GM12878 (cell line): Measurements from ENCODE around the gene APOE. TPM values are rescaled to one million over a fixed set of nuclear protein-coding genes. Genes with fewer than 3 reads are reported as not detected.
"Not testable (repeated sequence)": the region's sequence is repeated elsewhere in the genome, so short reads cannot be mapped to it uniquely, and the experiment has no call there.

Experiments
- ATAC-seq: fragments of 200-7000 bp; cut with Tn5 transposase; 3 replicates; pipeline ENCODE4 v1.9.1; 2020; ENCODE audit warnings: mild to moderate bottlenecking, moderate library complexity
- BruUV-seq: library from RNA; stranded (reverse); fragments of 400-500 nt; replicated peaks from 2 replicates; lab custom pipeline; 2021; lab: Mats Ljungman, UMichigan
- CTCF ChIA-PET: fragments of 300-600 bp; sonication (Branson Sonifier 250); formaldehyde crosslinking; extraction: SDS; loops from one replicate; lab custom pipeline; 2021; ENCODE audit warnings: inconsistent platforms; lab: Yijun Ruan, JAX
- POLR2A ChIA-PET: fragments of 350-600 bp; formaldehyde crosslinking; extraction: SDS; loops from one replicate; lab custom pipeline; 2021; ENCODE audit warnings: inconsistent platforms; lab: Charles Lee
- RAD21 ChIA-PET: fragments of 300-600 bp; sonication (Branson Sonifier 250); formaldehyde crosslinking; loops from one replicate; lab custom pipeline; 2023; ENCODE audit warnings: antibody characterized with exemption; ENCODE audit not compliant: unreplicated experiment; lab: Charles Lee
- SMC1A ChIA-PET: fragments of 300-600 bp; sonication (Branson Sonifier 250); formaldehyde crosslinking; loops from one replicate; lab custom pipeline; 2023; ENCODE audit not compliant: unreplicated experiment, uncharacterized antibody; lab: Charles Lee
- DNase-seq: peaks from one replicate; pipeline ENCODE4 v3.0.0-alpha.2; 2011; ENCODE audit warnings: low read depth, low spot score
- FAIRE-seq: peaks from 3 replicates; lab custom pipeline; 2011; peaks lifted over from hg19 to GRCh38; lab: Jason Lieb, UNC
- H2AFZ ChIP-seq: 2 replicates; pipeline ENCODE4 v1.6.0; 2011; ENCODE audit warnings: low read depth, low read length, control low read depth; ENCODE audit not compliant: control insufficient read depth
- H3K27ac ChIP-seq: 2 replicates; pipeline ENCODE4 v1.5.1; 2011; ENCODE audit warnings: control low read depth; ENCODE audit not compliant: control insufficient read depth, insufficient read depth
- H3K27me3 ChIP-seq, 2 experiments: replicated peaks in 1 of 2; 2 replicates each; pipeline versions ENCODE4 v1.6.0 to v1.6.1; 2011; ENCODE audit warnings: low read length in 1 of 2; ENCODE audit not compliant: control insufficient read depth in 2 of 2, insufficient read depth in 2 of 2
- H3K36me3 ChIP-seq, 2 experiments: 2 replicates each; pipeline ENCODE4 v1.5.1; 2011; ENCODE audit warnings: low read length in 1 of 2; ENCODE audit not compliant: control insufficient read depth in 2 of 2, insufficient read depth in 2 of 2
- H3K4me1 ChIP-seq: 2 replicates; pipeline ENCODE4 v1.6.1; 2011; ENCODE audit warnings: mild to moderate bottlenecking, low read length, moderate library complexity, mixed read lengths; ENCODE audit not compliant: control insufficient read depth, insufficient read depth
- H3K4me2 ChIP-seq: 2 replicates; pipeline ENCODE4 v1.6.0; 2011; ENCODE audit warnings: control low read depth; ENCODE audit not compliant: control insufficient read depth, insufficient read depth
- H3K4me3 ChIP-seq: fragments of 200-600 bp; sonication (generic); 2 replicates; pipeline ENCODE4 v1.5.1; 2016
- H3K79me2 ChIP-seq: 2 replicates; pipeline ENCODE4 v1.6.0; 2011; ENCODE audit warnings: low read length; ENCODE audit not compliant: control insufficient read depth, insufficient read depth
- H3K9ac ChIP-seq: 2 replicates; pipeline ENCODE4 v1.8.0; 2011; ENCODE audit warnings: low read length, control low read depth, mixed read lengths; ENCODE audit not compliant: control insufficient read depth, insufficient read depth
- H3K9me3 ChIP-seq: replicated peaks from 3 replicates; pipeline ENCODE4 v1.5.1; 2011; ENCODE audit warnings: mild to moderate bottlenecking, low read length; ENCODE audit not compliant: control insufficient read depth, insufficient read depth
- H4K20me1 ChIP-seq: 2 replicates; pipeline ENCODE4 v1.6.0; 2011; ENCODE audit not compliant: control insufficient read depth, insufficient read depth
- ATF7 ChIP-seq: fragments of 450-650 bp; IDR thresholded peaks from 2 replicates; pipeline ENCODE4 v1.6.1; 2016; ENCODE audit warnings: low read depth, mild to moderate bottlenecking
- BHLHE40 ChIP-seq, 2 experiments: fragments of 450-650 bp in 1 of 2; IDR thresholded peaks; 2 replicates each; pipeline ENCODE4 v1.6.1; 2011 to 2017; ENCODE audit warnings: low read depth in 2 of 2, borderline replicate concordance in 1 of 2, improper control_type of control experiment in 1 of 2, low read length in 1 of 2, mild to moderate bottlenecking in 1 of 2
- CEBPB ChIP-seq, 2 experiments: fragments of 150-350 bp in 1 of 2; IDR thresholded peaks; 2 replicates each; pipeline ENCODE4 v1.6.1; 2012 to 2014; ENCODE audit warnings: low read depth in 2 of 2, low read length in 2 of 2, borderline replicate concordance in 1 of 2, inconsistent platforms in 1 of 2
- CREB1 ChIP-seq: IDR thresholded peaks from 2 replicates; pipeline ENCODE4 v1.6.1; 2012; ENCODE audit warnings: low read depth, mild to moderate bottlenecking, inconsistent platforms
- CREM ChIP-seq: IDR thresholded peaks from 2 replicates; pipeline ENCODE4 v1.6.1; 2014; ENCODE audit warnings: antibody characterized with exemption, low read depth
- EED ChIP-seq: sonication (generic); IDR thresholded peaks from 2 replicates; pipeline ENCODE4 v1.6.1; 2016; ENCODE audit warnings: antibody characterized with exemption, low read depth
- IRF3 ChIP-seq: fragments of 450-650 bp; IDR thresholded peaks from 2 replicates; pipeline ENCODE4 v1.6.1; 2014; ENCODE audit warnings: mild to moderate bottlenecking
- KLF5 ChIP-seq: fragments of 450-650 bp; IDR thresholded peaks from 2 replicates; pipeline ENCODE4 v1.6.1; 2014; ENCODE audit warnings: mild to moderate bottlenecking; ENCODE audit not compliant: partially characterized antibody
- MTA2 ChIP-seq: fragments of 450-650 bp; IDR thresholded peaks from 2 replicates; pipeline ENCODE4 v1.6.1; 2016; ENCODE audit warnings: low read depth, mild to moderate bottlenecking, moderate library complexity
- NBN ChIP-seq: fragments of 450-650 bp; IDR thresholded peaks from 2 replicates; pipeline ENCODE4 v1.6.1; 2016
- NFYB ChIP-seq: IDR thresholded peaks from 2 replicates; pipeline ENCODE4 v1.6.1; 2011; ENCODE audit warnings: low read depth, mild to moderate bottlenecking, low read length, improper control_type of control experiment, moderate library complexity; ENCODE audit not compliant: insufficient read depth
- NR2F1 ChIP-seq: fragments of 450-650 bp; conservative IDR thresholded peaks from 2 replicates; pipeline ENCODE4 v1.6.1; 2017; ENCODE audit warnings: mild to moderate bottlenecking
- NRF1 ChIP-seq: conservative IDR thresholded peaks from 2 replicates; pipeline ENCODE4 v1.6.1; 2011; ENCODE audit warnings: mild to moderate bottlenecking, low read depth, low read length, improper control_type of control experiment
- RFX5 ChIP-seq: IDR thresholded peaks from 2 replicates; pipeline ENCODE4 v1.6.1; 2011; ENCODE audit warnings: low read depth, low read length, improper control_type of control experiment
- SP1 ChIP-seq: IDR thresholded peaks from one replicate; pipeline ENCODE4 v1.6.1; 2011; ENCODE audit warnings: low read depth, low read length
- WGBS: methylation state at CpG from one replicate; pipeline ENCODE4 v1.1.6; 2016; ENCODE audit warnings: low lambda C conversion rate; ENCODE audit not compliant: insufficient replicate concordance, insufficient coverage; ENCODE audit errors: missing lambda C conversion rate; 5-methylcytosine and 5-hydroxymethylcytosine counted together
- in situ Hi-C: fragments of 300-500 bp; cut with MboI; formaldehyde crosslinking; loops from 9 replicates; pipeline ENCODE4 v1.14.3; 2018; ENCODE audit warnings: mixed read lengths
- intact Hi-C: fragments of 100-400 bp; cut with micrococcal nuclease; formaldehyde crosslinking; loops from one replicate; pipeline ENCODE4 v1.14.2; 2022; ENCODE audit not compliant: unreplicated experiment
- polyA plus RNA-seq, 11 experiments: library from polyadenylated mRNA; depleted of rRNA in 4 of 11; unstranded in 6 of 11; stranded (reverse) in 5 of 11; fragments of >200 nt; fragmentation: Nextera tagmentation in 4 of 11; fragmentation: Illumina TruSeq in 1 of 11; extraction: Ambion mirVana in 4 of 11; extraction: Trizol in 1 of 11; gene quantifications; 1 replicate in 1 of 11; 2 replicates in 10 of 11; pipeline versions ENCODE4 v1.2.1 to v1.2.3, GENCODE V29; 2011 to 2016; ENCODE audit warnings: inconsistent platforms in 2 of 11, missing spikeins in 2 of 11, low read depth in 1 of 11
- total RNA-seq, 4 experiments: library from RNA; depleted of rRNA in 3 of 4; stranded (reverse); fragments of >200 nt in 3 of 4; fragmentation: Illumina TruSeq in 1 of 4; extraction: Trizol in 1 of 4; gene quantifications; 2 replicates each; pipeline versions ENCODE4 v1.2.1 to v1.2.3, GENCODE V29; 2013 to 2021

APOE gene
- total and polyA plus RNA-seq, 10 of the 15 experiments (the other 5 are each of a cell fraction or from before 2014, with no cell fraction given) = 0.22 to 3.7 (median 0.44) TPM; not detected in 4

- intact Hi-C loops, H3K9me3 ChIP-seq, SMC1A ChIA-PET, in situ Hi-C loops, H3K27me3 ChIP-seq, H3K79me2 ChIP-seq, H4K20me1 ChIP-seq, H3K36me3 ChIP-seq, H3K4me1 ChIP-seq, BruUV-seq: not testable (repeated sequence)
- ChIA-PET CTCF (interaction anchor here (1.0 to 1.4 kb wide), 2 partner anchors 9 to 11 kb away, joined by 3 read pairs; partner anchors contain the start of gene APOE), RAD21 (interaction anchor here (0.7 kb wide), 1 partner anchor 273 kb away, joined by 4 read pairs; no protein-coding TSS in a partner anchor), POLR2A (interaction anchor here (0.6 kb wide), 1 partner anchor 169 kb away, joined by 3 read pairs; no protein-coding TSS in a partner anchor)
- 0 out of 2 replicates have a peak within 1 kb of the TSS, but pooled peaks have one; percentile 38 for H3K27ac ChIP-seq
- peak within 1 kb of the TSS; percentile 76 for H3K4me2 ChIP-seq
- TF ChIP-seq IRF3 (0 out of 2 replicates have a peak, but pooled peaks have one; percentile 47), CEBPB (IDR thresholded peaks at IDR 0.05; ENCODE audit: borderline replicate concordance in 1 of 2, low read depth in 2 of 2, low read length in 2 of 2) (peak in 1 of 2 experiments; percentile 83; a peak in 1 of 4 replicates), SP1 (peak; percentile 63), KLF5 (peak; percentile 27), NR2F1 (0 out of 2 replicates have a peak, but pooled peaks have one; percentile 5), EED (0 out of 2 replicates have a peak, but pooled peaks have one; percentile 32), CREM (peak; percentile 97), NFYB (peak; percentile 97), ATF7 (peak; percentile 89), NBN (0 out of 2 replicates have a peak, but pooled peaks have one; percentile 66), NRF1 (0 out of 2 replicates have a peak, but pooled peaks have one; percentile 4), RFX5 (peak; percentile 98), BHLHE40 (IDR thresholded peaks at IDR 0.05; ENCODE audit: borderline replicate concordance in 1 of 2, low read depth in 2 of 2, low read length in 1 of 2) (peak; percentile 24 to 40; a peak in 1 of 4 replicates), CREB1 (peak; percentile 95), MTA2 (0 out of 2 replicates have a peak, but pooled peaks have one; percentile 17)
- peak within 1 kb of the TSS; percentile 32 for H3K9ac ChIP-seq
- FAIRE-seq (peak; percentile 80), ATAC-seq (peak; percentile 98), DNase-seq (peak; percentile 40)
- WGBS = 6% methylated on average over 22 of the region's 28 CpGs
- H3K4me3 ChIP-seq = peak within 1 kb of the TSS; percentile 64
- H2AFZ ChIP-seq = peak within 1 kb of the TSS; percentile 83
These were observed 9.0 kb downstream of the APOE start, which contains the start of gene APOC1 for GRCh38 chr19:44914433-44915206. Gene APOC1 (plus strand): TSS chr19:44914608. CDS start chr19:44914892, 284 bp downstream.
